Measurements from ENCODE around the gene RBM19.

The RBM19 gene

GRCh38 chr12:113841786-113842185 is 124.3 kb downstream of the RBM19 start:
- DNase-seq (ENCODE audit: low read depth in 2 of 2, low spot score in 1 of 2): no peak

GRCh38 chr12:113840401-113841042 is 125.6 kb downstream of the RBM19 start:
- no peak for DNase-seq (ENCODE audit: low read depth in 2 of 2, low spot score in 1 of 2)

- DNase-seq (ENCODE audit: low read depth in 2 of 2, low spot score in 1 of 2): no peak
These were observed 127.2 kb downstream of the RBM19 start for GRCh38 chr12:113838896-113839295.

- DNase-seq (ENCODE audit: low read depth in 2 of 2, low spot score in 1 of 2): no peak
These were observed 128.4 kb downstream of the RBM19 start for GRCh38 chr12:113837528-113838296.

GRCh38 chr12:113837084-113837483 is 129.0 kb downstream of the RBM19 start:
- no peak for DNase-seq (ENCODE audit: low read depth in 2 of 2, low spot score in 1 of 2)

GRCh38 chr12:113835896-113836295 is 130.2 kb downstream of the RBM19 start:
- no peak for DNase-seq (ENCODE audit: low read depth in 2 of 2, low spot score in 1 of 2)

- DNase-seq (ENCODE audit: low read depth in 2 of 2, low spot score in 1 of 2): no peak
These were observed 130.7 kb downstream of the RBM19 start for GRCh38 chr12:113835433-113835832.

- DNase-seq (ENCODE audit: low read depth in 2 of 2, low spot score in 1 of 2): no peak
These were observed 132.7 kb downstream of the RBM19 start for GRCh38 chr12:113833422-113833821.

- no peak for DNase-seq (ENCODE audit: low read depth in 2 of 2, low spot score in 1 of 2)
These were observed 134.6 kb downstream of the RBM19 start for GRCh38 chr12:113831476-113831875.

GRCh38 chr12:113831016-113831415 is 135.1 kb downstream of the RBM19 start:
- DNase-seq (ENCODE audit: low read depth in 2 of 2, low spot score in 1 of 2): no peak

- DNase-seq (ENCODE audit: low read depth in 2 of 2, low spot score in 1 of 2): no peak
These were observed 136.9 kb downstream of the RBM19 start for GRCh38 chr12:113829212-113829611.

- no peak for DNase-seq (ENCODE audit: low read depth in 2 of 2, low spot score in 1 of 2)
These were observed 138.5 kb downstream of the RBM19 start for GRCh38 chr12:113827539-113828114.

- DNase-seq (ENCODE audit: low read depth in 2 of 2, low spot score in 1 of 2): no peak
These were observed 139.2 kb downstream of the RBM19 start for GRCh38 chr12:113826805-113827538.

- DNase-seq (ENCODE audit: low read depth in 2 of 2, low spot score in 1 of 2): no peak
These were observed 140.4 kb downstream of the RBM19 start for GRCh38 chr12:113825705-113826104.

- no peak for DNase-seq (ENCODE audit: low read depth in 2 of 2, low spot score in 1 of 2)
These were observed 142.3 kb downstream of the RBM19 start for GRCh38 chr12:113823816-113824215.

GRCh38 chr12:113823016-113823415 is 143.1 kb downstream of the RBM19 start:
- DNase-seq (ENCODE audit: low read depth in 2 of 2, low spot score in 1 of 2): no peak

- DNase-seq (ENCODE audit: low read depth in 2 of 2, low spot score in 1 of 2): no peak
These were observed 145.3 kb downstream of the RBM19 start for GRCh38 chr12:113820842-113821241.

GRCh38 chr12:113820309-113820708 is 145.8 kb downstream of the RBM19 start:
- no peak for DNase-seq (ENCODE audit: low read depth in 2 of 2, low spot score in 1 of 2)

- no peak for DNase-seq (ENCODE audit: low read depth in 2 of 2, low spot score in 1 of 2)
These were observed 146.6 kb downstream of the RBM19 start for GRCh38 chr12:113819495-113819894.

GRCh38 chr12:113818833-113819232 is 147.3 kb downstream of the RBM19 start:
- DNase-seq (ENCODE audit: low read depth in 2 of 2, low spot score in 1 of 2): no peak

GRCh38 chr12:113818283-113818682 is 147.8 kb downstream of the RBM19 start:
- DNase-seq (ENCODE audit: low read depth in 2 of 2, low spot score in 1 of 2): no peak

- DNase-seq (ENCODE audit: low read depth in 2 of 2, low spot score in 1 of 2): no peak
These were observed 149.3 kb downstream of the RBM19 start for GRCh38 chr12:113816866-113817265.

Data from stimulated activated CD8-positive, alpha-beta memory T cell treated with anti-CD3 and anti-CD28 coated beads, Interleukin-4, amount 100 ng/mL, for 1 hour (primary cell).